ENCODE measurements around the gene ATG10. TPM values are rescaled to one million over a fixed set of nuclear protein-coding genes. Genes with fewer than 3 reads are reported as not detected.
"Not testable (repeated sequence)": the region's sequence is repeated elsewhere in the genome, so short reads cannot be mapped to it uniquely, and the experiment has no call there.

ATG10 gene
- total RNA-seq, 1 experiment from 2014 or later = 1.6 TPM

GRCh38 chr5:81982172-81982685 is 10.4 kb downstream of the ATG10 start:
- DNase-seq (ENCODE audit: low spot score) = not testable (repeated sequence)

DNA sequence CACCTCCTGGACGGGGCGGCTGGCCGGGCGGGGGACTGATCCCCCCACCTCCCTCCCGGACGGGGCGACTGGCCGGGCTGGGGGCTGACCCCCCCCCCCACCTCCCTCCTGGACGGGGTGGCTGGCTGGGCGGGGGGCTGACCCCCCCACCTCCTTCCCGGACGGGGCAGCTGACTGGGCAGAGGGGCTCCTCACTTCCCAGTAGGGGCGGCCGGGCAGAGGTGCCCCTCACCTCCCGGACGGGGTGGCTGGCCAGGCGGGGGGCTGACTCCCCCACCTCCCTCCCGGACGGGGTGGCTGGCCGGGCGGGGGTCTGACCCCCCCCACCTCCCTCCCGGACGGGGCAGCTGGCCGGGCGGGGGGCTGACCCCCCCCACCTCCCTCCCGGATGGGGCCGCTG is 11.3 kb downstream of the ATG10 start:
- DNase-seq (ENCODE audit: low spot score) = not testable (repeated sequence)

DNA sequence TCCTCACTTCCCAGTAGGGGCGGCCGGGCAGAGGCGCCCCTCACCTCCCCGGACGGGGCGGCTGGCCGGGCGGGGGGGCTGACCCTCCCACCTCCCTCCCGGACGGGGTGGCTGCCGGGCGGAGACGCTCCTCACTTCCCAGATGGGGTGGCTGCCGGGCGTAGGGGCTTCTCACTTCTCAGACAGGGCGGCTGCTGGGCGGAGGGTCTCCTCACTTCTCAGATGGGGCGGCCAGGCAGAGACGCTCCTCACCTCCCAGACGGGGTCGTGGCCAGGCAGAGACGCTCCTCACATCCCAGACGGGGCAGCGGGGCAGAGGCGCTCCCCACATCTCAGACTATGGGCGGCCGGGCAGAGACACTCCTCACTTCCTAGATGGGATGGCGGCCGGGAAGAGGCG is 11.7 kb downstream of the ATG10 start:
- not testable (repeated sequence) for DNase-seq (ENCODE audit: low spot score)

- no peak for DNase-seq (ENCODE audit: low spot score)
These were observed 14.3 kb downstream of the ATG10 start for GRCh38 chr5:81986126-81986525.

GRCh38 chr5:81989204-81989603 is 17.4 kb downstream of the ATG10 start:
- DNase-seq (ENCODE audit: low spot score) = no peak

GRCh38 chr5:81994679-81995078 is 22.9 kb downstream of the ATG10 start:
- no peak for DNase-seq (ENCODE audit: low spot score)

- no peak for DNase-seq (ENCODE audit: low spot score)
These were observed 23.6 kb downstream of the ATG10 start for GRCh38 chr5:81995407-81995806.

DNA sequence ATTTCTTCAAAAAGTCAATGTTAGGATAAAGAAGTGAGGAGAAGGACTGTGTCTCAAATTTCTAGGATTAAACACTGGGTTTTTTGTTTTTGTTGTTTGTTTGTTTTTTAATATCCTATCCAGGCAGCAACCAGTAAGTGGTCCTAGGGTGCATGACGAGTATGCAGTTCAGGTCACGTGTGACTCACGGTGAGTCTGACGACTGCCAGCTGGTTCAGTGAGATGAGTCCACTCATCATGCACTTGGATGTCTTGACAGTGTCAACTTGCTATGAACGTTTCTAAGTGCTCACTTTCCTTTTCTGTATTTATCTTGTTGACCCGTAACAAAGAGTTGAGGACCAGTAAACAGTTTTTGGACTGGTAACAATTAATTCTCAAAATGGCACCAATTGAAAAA is 32.7 kb downstream of the ATG10 start:
- no peak for DNase-seq (ENCODE audit: low spot score)

DNA sequence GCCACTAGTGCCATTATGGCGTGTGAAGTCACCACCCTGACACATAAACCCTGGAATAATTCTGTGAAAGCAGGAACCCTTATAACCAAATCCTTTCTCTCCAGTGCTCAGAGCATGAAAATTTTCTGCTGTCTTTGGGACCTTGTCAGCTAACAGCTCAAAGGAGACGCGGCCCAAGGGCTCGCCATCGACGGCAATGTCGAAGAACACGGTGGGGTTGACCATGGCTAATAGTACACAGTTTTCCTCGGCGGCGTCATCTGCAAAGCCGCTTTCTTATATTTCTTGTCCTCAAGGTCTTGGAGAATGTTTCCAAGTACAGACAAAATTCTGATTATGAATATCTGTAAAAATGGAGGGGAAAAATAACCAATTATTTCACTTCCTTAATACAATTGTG is 38.0 kb downstream of the ATG10 start:
- not testable (repeated sequence) for DNase-seq (ENCODE audit: low spot score)

DNA sequence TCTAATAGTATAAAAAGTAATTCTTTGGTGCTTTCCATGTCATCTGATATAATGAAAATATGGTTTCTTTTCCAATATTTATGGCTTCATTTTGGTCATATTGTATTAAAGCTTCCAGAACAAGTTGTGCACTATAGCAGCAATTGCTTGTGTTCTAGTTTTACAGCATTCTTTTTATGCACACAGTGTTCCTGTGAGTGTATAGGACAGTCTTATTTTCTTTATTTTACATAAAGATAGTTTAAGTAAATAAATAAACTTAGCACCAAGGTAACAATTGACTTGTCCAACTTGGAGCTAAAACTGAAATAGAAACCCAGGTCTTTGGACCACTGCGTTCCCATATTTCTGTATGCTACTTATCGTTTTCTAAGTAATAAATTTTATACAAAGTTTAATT is 38.9 kb downstream of the ATG10 start:
- DNase-seq (ENCODE audit: low spot score) = no peak

DNA sequence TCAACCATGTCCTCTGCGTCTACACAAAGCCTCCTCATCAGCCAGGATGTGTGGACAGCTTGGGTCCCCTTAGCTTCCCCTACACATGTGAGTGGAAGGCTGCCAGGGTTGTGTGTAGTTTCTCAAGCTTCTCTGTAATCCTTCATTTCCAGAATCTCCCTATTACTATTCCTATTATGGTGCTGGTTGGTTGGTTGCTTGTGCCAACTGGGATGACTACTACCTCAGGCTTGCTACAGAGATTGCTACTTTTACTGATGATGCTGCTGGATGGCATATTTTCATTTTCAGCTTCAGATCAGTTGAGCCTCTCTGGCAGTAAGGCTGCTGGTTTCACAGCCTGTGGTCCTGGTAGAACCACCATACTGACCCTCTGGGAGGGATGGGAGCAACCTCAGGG is 39.9 kb downstream of the ATG10 start:
- no peak for DNase-seq (ENCODE audit: low spot score)

- not testable (repeated sequence) for DNase-seq (ENCODE audit: low spot score)
These were observed 42.8 kb downstream of the ATG10 start for GRCh38 chr5:82014644-82015043.

DNA sequence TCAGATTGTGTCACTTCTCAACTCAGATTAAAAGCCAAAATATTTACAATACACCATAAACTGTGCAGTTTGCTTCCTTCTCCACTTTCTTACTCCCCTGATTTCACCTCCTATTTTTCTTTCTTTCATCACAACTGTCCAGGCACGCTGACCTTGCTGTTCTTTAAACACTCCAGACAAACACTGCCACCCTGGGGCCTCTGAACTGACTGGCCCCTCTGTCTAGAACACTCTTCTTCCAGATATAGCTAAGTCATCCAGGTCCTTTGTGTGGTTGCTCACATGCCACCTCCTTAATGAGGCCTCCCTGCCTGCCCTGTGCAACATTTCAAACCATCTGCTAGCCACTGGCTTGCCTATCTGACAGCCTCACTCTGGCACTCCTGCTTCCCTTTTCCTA is 46.6 kb downstream of the ATG10 start:
- DNase-seq (ENCODE audit: low spot score) = no peak

DNA sequence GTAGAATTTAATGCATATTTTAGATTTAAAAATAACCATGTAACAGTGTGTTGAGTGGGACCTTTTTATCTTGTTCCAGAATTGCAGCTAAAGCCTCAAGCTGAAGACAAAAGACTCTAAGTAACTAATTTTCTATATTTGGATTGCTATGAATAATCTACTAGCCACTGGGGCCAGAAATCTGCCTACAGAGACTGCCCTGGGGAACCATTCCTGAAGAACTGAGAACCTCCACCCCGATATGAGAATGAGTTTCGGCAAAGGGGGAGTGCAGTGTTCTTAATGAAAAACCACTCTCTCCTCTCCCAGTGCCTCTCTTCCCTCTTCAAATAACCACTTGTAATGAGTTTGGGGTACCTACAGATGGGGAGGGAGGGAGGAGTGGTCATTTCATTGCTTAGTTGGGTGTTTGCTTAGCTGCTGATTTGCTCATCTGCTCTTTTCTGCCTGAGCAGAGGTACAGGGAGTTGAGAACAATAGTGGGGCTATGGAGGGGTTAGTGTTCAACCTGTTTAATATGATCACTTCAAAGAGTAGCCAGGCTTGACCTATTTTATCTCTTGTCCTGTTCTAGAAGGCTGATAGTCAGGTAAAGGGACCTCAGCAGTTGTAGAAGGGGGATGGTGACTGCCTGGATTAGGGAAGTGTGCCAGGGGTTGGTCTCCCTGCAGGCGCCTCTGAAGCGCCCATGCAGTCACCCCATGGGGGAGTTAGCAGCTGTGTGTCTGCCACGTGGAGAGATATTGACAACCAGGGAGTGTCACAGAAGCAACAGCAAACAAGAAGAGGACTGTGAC is 47.7 kb downstream of the ATG10 start:
- no peak for DNase-seq (ENCODE audit: low spot score)

DNA sequence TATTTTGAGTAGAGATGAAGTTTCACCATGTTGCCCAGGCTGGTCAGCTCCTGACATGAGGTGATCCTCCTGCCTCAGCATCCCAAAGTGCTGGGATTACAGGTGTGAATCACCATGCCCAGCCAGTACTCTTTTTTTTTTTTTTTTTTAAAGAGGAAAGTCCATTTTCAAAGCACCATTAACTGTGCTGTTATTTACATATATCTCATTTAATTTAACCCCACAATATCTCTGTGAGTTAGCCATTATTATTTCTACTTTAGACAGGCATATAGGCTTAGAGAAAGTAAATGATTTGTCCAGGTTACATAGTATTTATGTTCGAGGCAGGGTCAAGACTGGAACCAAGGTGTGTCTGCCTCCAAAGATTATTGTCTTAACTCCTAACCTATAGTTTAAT is 50.7 kb downstream of the ATG10 start:
- DNase-seq (ENCODE audit: low spot score) = no peak

DNA sequence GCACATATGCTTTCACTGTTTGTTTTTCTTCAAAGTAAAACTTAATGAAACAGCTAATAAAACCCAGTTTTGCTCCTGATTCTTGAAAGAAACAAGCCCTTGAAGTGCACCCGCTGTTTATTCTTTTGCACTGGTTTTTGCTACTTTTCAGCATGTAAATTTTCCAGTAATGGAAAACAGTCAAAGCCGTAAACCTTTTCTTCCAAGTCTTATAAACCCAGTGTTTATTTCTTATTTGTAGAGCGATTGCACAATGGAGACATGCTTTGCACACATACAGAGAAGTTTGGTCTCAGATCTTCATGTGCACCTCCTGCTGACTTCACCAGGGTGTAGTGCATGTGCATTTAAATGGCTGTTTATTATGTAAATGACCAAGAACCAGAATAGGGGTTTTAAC is 51.8 kb downstream of the ATG10 start:
- no peak for DNase-seq (ENCODE audit: low spot score)

GRCh38 chr5:82031220-82032119 is 59.6 kb downstream of the ATG10 start:
- DNase-seq (ENCODE audit: low spot score) = no peak

DNA sequence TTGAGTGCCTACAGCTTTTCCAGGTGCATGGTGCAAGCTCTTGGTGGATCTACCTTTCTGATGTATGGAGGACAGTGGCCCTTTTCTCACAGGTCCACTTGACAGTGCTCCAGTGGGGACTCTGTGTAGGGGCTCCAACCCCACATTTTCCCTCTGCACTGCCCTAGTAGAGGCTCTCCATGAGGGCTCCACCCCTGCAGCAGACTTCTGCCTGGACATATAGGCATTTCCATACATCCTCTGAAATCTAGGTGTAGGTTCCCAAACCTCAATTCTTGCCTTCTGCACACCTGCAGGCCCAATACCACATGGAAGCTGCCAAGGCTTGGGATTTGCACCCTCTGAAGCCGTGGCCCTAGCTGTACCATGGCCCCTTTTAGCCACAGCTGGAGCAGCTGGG is 71.1 kb downstream of the ATG10 start:
- not testable (repeated sequence) for DNase-seq (ENCODE audit: low spot score)

DNA sequence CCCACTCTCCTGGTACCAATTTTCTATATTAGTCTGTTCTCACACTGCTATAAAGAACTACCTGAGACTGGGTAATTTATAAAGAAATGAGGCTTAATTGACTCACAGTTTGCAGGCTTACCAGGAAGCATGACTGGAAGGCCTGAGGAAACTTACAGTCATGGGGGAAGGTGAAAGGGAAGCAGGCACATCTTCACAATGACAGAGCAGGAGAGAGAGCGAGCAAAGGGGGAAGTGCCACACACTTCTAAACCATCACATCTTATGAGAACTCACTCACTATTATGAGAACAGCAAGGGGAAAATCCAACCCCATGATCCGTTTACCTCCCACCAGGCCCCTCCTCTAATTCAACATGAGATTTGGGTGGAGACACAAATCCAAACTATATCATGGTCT is 72.2 kb downstream of the ATG10 start:
- DNase-seq (ENCODE audit: low spot score) = no peak

- DNase-seq (ENCODE audit: low spot score) = no peak
These were observed 73.9 kb downstream of the ATG10 start for GRCh38 chr5:82045554-82046275.

GRCh38 chr5:82046276-82046647 is 74.4 kb downstream of the ATG10 start:
- DNase-seq (ENCODE audit: low spot score) = no peak

DNA sequence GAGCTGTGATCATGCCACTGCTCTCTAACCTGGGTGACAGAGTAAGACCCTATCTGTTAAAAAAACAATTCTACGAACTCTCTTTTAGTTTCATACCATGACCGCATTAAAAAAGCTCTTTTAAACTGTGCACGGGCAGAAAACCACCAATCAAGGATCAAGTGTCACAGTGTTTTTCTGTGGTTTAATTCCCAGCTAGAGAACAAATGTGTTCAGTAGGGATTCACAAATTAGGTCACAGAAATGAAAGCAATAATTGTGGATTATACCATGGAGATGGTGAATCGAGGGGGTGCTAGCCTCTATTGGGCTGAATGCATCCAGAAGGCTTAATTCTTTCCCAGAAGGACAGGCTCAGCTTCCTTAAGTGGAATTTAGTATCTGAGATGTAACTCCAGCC is 79.1 kb downstream of the ATG10 start:
- DNase-seq (ENCODE audit: low spot score) = no peak
